Stimulated activated CD8-positive, alpha-beta memory T cell treated with anti-CD3 and anti-CD28 coated beads, Interleukin-15, amount 100 ng/mL, for 4 hours (primary cell): ENCODE measurements around the gene ZDHHC14.
"Not testable (repeated sequence)": the region's sequence is repeated elsewhere in the genome, so short reads cannot be mapped to it uniquely, and the experiment has no call there.

Experiments
- DNase-seq, 2 donors: peaks; one replicate each; pipeline ENCODE4 v3.0.0-alpha.2; 2020; ENCODE audit warnings: low read depth in 2 of 2

ZDHHC14 gene

GRCh38 chr6:157464653-157465535 is 83.9 kb downstream of the ZDHHC14 start:
- no peak for DNase-seq

DNA sequence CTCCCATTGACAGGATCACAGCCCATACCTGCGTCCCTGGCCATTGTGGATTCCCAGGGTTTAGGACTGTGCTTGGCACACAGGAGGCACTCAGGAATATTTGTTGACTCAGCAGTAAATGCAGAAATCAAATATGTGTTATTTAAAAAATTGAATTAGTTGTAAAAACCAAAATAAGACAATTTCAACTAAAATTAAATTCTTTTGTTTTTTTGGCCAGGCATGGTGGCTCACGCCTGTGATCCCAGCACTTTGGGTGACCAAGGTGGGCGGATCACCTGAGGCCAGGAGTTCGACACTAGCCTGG is 85.3 kb downstream of the ZDHHC14 start:
- no peak for DNase-seq

GRCh38 chr6:157467339-157467738 is 86.3 kb downstream of the ZDHHC14 start:
- DNase-seq = not testable (repeated sequence)

GRCh38 chr6:157468054-157468453 is 87.1 kb downstream of the ZDHHC14 start:
- no peak for DNase-seq

DNA sequence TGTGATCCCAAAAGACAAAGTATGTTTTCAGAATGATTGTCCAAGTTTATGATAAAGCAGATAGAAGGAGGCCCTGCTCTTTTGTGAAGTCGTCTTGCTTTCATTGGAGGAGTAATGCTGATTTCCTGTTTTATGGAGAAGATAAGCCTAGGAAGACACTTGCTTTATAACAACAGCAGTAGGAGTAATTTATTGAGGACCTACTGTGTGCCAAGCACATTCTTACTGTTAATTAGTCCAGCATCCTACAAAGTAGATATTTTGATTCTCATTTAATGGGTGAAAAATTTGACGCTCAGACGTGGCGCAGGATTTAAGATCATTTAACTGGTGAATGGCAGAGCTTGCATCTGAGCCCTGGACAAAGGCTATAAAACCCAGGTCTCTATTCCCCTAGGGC is 87.6 kb downstream of the ZDHHC14 start:
- no peak for DNase-seq

GRCh38 chr6:157469378-157469777 is 88.4 kb downstream of the ZDHHC14 start:
- DNase-seq = no peak

GRCh38 chr6:157471077-157471686 is 90.2 kb downstream of the ZDHHC14 start:
- DNase-seq = no peak

- no peak for DNase-seq
Observed at GRCh38 chr6:157471895-157472686, 91.1 kb downstream of the ZDHHC14 start.

DNA sequence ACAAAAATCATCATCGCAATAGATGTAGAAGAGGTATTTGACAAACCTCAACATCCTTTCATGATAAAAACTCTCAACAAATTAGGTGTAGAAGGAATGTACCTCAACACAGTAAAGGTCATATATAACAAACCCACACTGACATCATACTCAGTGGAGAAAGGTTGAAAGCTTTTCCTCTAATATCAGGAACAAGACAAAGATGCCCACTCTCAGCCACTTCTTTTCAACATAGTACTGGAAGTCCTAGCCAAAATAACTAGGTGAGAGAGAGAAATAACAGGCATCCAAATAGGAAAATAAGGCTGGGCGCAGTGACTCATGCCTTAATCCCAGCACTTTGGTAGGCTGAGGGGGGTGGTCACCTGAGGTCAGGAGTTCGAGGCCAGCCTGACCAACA is 95.8 kb downstream of the ZDHHC14 start:
- DNase-seq = no peak

DNA sequence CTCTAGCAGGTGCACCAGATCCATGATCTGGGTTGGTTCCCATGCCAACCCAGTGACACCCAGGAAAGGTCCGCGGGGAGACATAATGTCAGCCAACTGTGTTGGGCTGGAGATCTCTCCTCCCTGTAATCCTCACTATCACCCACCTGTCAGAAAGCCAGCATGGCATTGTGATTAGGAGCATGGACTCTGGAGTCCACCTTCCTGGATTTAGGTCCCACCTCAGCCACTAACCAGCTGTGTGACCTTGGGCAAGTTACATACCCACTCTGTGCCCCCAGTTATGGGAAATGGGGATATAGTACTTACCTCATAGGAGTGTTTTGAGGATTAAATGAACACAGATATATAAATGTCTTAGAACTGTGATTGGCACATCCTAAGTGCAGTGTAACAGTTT is 97.9 kb downstream of the ZDHHC14 start:
- DNase-seq = no peak

- no peak for DNase-seq
Observed at GRCh38 chr6:157479464-157480303, 98.7 kb downstream of the ZDHHC14 start.

DNA sequence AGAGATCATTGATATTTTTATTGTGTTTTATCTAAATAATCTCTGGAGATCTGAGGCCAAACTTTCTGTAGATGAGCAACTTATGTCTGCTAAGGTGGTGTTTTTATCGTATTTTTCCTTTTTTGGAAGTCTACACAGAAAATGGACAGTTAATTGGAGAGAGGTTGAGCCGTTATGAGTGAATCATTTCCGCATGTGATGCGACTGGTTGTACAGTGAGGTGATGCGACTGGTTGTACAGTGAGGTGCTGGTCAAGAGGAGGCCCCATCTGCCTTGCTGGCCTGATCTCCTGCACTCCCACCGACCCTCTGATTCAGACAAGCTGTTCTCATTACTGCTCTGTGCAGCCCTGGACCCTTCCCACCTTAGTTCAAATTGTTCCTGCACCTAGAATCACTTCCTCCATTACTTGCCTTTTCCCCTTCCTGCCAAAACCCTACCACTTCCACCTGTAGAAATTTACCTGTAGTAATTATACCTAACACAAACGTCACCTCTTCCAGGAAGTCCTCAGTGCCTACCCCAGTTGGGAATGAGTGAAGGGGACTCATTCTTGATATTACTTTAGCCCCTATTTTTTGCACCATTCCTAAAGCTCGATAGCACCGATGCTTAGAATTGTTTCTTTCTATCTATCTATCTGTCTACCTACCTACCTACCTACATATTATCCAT is 100.3 kb downstream of the ZDHHC14 start:
- DNase-seq = no peak

DNA sequence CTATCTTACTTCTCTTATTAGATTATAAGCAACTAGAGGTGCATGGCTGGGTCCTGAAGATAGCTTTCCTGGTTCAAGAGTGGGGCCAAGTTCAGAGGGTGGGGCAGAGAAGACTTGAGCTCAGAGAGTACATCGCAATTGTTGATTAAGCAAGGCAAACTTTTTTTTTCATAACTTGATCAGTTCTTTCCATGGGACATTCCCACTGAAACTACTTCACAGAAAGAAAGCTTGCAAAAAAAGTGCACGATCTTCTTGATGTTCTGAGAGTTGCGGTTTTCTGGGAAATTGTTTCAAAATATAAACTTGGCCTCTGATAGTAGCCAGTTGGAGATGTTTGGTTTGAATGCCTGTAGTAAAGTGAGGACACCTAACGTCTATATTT is 100.9 kb downstream of the ZDHHC14 start:
- DNase-seq = no peak

GRCh38 chr6:157483770-157484169 is 102.8 kb downstream of the ZDHHC14 start:
- no peak for DNase-seq

DNA sequence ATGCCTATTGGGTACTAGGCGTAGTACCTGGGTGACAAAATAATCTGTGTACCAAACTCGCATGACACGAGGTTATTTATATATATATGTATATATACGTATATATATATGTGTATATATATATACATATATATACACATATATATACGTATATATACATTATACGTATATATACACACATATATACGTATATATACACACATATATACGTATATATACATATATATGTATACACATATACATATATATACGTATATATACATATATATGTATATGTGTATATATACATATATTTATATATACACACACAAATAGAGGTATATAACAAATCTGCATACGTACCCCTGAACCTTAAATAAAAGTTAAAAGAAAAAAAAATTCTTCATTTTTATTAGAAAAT is 103.2 kb downstream of the ZDHHC14 start:
- DNase-seq = no peak

DNA sequence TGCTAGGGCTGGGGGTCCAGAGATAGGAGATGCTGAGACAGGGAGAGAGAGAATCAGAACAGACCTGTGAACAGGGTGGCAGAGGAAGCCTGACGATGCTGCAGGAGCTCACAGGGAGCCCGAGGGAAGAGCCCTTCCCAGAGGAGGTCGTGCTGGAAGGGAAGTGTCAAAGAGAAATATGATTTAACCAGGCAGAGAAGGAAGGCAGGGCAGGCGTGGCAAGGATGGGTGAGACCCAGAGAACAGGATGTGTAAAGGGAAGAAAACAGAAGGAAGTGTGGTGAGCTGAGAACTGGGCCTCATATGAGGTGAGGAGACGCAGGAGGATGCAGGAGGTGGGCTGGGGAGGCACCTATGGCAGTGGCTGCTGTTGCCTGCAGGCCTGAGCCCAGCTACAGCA is 105.6 kb downstream of the ZDHHC14 start:
- no peak for DNase-seq

GRCh38 chr6:157487110-157487773 is 106.3 kb downstream of the ZDHHC14 start:
- DNase-seq = no peak

DNA sequence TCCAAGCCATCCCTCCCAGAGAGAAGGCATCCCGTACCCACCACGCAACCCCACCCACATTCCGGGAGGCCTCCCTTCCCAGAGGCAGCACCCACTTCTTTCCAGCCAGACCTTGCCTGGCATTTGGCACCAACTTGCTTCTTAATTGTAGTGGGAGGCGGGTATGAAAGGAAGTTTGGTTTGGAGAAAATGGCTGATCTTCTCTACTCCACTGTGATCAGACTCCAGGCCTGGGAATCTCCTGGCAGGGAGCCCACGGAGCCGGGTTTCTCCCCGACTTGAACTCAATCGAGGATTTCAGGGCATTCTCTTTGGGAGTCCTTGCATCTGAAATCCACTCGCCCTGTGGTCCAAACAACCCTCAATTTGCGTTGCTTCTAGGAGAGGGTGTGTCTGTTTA is 107.1 kb downstream of the ZDHHC14 start:
- no peak for DNase-seq

- DNase-seq = no peak
Observed at GRCh38 chr6:157488716-157489118, 107.7 kb downstream of the ZDHHC14 start.

DNA sequence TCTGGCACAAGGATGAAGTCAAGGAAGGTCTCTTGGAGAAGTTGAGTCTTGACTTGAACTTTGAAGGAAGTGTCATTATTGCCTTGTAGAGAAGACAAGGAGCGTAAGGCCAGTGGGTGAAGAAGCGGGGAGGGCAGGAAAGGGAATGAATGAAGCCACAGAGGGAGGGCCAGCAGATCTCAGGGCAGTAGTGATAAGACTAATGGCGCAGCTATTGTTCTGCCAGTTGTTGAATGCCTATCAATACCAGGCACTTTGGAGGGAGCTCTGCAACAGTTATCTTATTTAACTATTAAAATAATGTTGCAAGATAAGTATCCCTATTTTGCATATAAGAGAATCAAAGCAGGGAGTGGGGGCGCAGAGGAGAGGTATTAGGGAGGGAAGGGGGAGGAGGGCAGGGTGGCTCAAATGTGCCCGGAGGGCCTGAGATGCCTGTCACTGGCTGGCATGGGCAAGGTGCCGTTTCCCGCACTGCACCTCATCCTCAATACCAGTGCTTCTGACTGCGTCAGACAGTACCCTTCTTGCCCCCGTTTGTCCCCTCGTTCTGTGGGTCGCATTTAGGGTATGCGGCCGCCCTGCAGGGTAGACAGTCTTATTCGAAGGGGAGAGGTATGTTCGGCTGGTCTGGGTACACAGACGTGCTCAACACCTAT is 109.8 kb downstream of the ZDHHC14 start:
- no peak for DNase-seq
